Upper lobe of left lung (tissue), 4 donors: ENCODE results near the gene SLC1A7.

Source experiments
- POLR2AphosphoS5 ChIP-seq, 2 donors: sonication (generic); formaldehyde crosslinking; IDR thresholded peaks; one replicate each; pipeline ENCODE4 v1.5.1; 2017; ENCODE audit warnings: antibody characterized with exemption in 2 of 2
- TF ChIP-seq, protein P1 (sequence below), 6 experiments: fragments of 450-650 bp in 4 of 6; fragments of 200-600 bp in 2 of 6; sonication (generic) in 2 of 6; IDR thresholded peaks; one replicate each; pipeline ENCODE4 v1.5.1; 2016 to 2019; ENCODE audit warnings: antibody characterized with exemption in 6 of 6

DNA sequence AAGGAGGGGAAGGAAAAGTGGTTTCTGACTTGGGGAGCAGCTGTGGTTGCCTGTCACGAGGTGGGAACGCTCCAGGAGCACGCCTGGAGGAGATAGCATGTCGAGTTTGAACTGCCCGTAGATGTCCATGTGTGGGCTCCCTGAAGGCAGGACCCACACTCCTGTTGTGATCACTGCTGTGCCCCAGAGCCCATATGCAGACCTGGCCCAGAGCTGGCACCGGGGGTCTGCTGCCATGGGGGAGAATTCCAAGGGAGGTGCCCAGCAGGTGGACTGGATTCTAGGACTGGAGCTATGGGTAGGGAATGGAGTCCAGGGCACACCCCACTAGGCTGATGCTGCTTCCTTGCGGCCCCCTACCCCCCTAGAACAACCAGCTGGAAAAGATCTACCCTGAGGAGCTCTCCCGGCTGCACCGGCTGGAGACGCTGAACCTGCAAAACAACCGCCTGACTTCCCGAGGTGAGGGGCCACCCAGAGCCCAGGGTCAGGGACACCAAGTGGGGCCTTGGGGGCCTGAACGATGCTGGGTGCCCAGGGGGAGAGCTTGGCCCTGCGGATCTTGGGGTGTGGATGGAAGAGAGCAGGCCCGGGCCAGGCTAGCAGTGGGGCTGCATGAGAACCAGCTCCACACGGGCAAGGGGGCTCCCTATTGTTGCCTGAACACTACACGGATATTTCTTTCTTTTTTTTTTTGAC lies 71.1 kb downstream of the SLC1A7 start:
- TF ChIP-seq POLR2AphosphoS5 (IDR thresholded peaks at IDR 0.05): no peak
- TF ChIP-seq, protein P1, sequence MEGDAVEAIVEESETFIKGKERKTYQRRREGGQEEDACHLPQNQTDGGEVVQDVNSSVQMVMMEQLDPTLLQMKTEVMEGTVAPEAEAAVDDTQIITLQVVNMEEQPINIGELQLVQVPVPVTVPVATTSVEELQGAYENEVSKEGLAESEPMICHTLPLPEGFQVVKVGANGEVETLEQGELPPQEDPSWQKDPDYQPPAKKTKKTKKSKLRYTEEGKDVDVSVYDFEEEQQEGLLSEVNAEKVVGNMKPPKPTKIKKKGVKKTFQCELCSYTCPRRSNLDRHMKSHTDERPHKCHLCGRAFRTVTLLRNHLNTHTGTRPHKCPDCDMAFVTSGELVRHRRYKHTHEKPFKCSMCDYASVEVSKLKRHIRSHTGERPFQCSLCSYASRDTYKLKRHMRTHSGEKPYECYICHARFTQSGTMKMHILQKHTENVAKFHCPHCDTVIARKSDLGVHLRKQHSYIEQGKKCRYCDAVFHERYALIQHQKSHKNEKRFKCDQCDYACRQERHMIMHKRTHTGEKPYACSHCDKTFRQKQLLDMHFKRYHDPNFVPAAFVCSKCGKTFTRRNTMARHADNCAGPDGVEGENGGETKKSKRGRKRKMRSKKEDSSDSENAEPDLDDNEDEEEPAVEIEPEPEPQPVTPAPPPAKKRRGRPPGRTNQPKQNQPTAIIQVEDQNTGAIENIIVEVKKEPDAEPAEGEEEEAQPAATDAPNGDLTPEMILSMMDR (IDR thresholded peaks at IDR 0.05): no peak
